ENCODE results near the gene BHLHA15. TPM values are rescaled to one million over a fixed set of nuclear protein-coding genes. Genes with fewer than 3 reads are reported as not detected.

Gene BHLHA15
- total RNA-seq, 1 experiment from 2014 or later: 1.8 TPM

- TF ChIP-seq CTCF (IDR thresholded peaks at IDR 0.05; ENCODE audit: unreplicated experiment): no peak
- DNase-seq: no peak
- H3K27ac Mint-ChIP-seq (ENCODE audit: unreplicated experiment): no peak overlapping the region
- intact Hi-C loops (cut with micrococcal nuclease; ENCODE audit: unreplicated experiment): loop anchor here (1.0 to 2.0 kb wide), 2 partner anchors 58 to 148 kb away; no protein-coding TSS in a partner anchor
- no peaks in the 10 kb centered on the region for H3K4me1 Mint-ChIP-seq (ENCODE audit: low read depth, unreplicated experiment)
- no peaks in the 10 kb centered on the region for H3K36me3 Mint-ChIP-seq (ENCODE audit: insufficient read depth, unreplicated experiment)
- no peak overlapping the region for H3K4me3 Mint-ChIP-seq (ENCODE audit: low read depth, unreplicated experiment)
- CTCF ChIA-PET: interaction anchor here (0.7 to 2.0 kb wide), 5 partner anchors 34 to 204 kb away, joined by 3 to 32 read pairs (median 4); no protein-coding TSS in a partner anchor
- no TSS peak for BruUV-seq (replicated peaks)
- no peaks in the 10 kb centered on the region for H3K9me3 Mint-ChIP-seq (ENCODE audit: low read depth, unreplicated experiment)
- no peaks in the 10 kb centered on the region for H3K27me3 Mint-ChIP-seq (ENCODE audit: unreplicated experiment)
Measured at GRCh38 chr7:98168904-98169621, 42.2 kb upstream of the BHLHA15 start.

- H3K36me3 Mint-ChIP-seq (ENCODE audit: insufficient read depth, unreplicated experiment): no peaks in the 10 kb centered on the region
- no TSS peak for BruUV-seq (replicated peaks)
- no peak overlapping the region for H3K27ac Mint-ChIP-seq (ENCODE audit: unreplicated experiment)
- H3K9me3 Mint-ChIP-seq (ENCODE audit: low read depth, unreplicated experiment): no peaks in the 10 kb centered on the region
- H3K4me3 Mint-ChIP-seq (ENCODE audit: low read depth, unreplicated experiment): no peak overlapping the region
- TF ChIP-seq CTCF (IDR thresholded peaks at IDR 0.05; ENCODE audit: unreplicated experiment): no peak
- DNase-seq: no peak
- intact Hi-C loops (cut with micrococcal nuclease; ENCODE audit: unreplicated experiment): no loop called here
- CTCF ChIA-PET: no interaction called here
- no peaks in the 10 kb centered on the region for H3K4me1 Mint-ChIP-seq (ENCODE audit: low read depth, unreplicated experiment)
- no peaks in the 10 kb centered on the region for H3K27me3 Mint-ChIP-seq (ENCODE audit: unreplicated experiment)
Measured at GRCh38 chr7:98170966-98171365, 40.3 kb upstream of the BHLHA15 start.

GRCh38 chr7:98171449-98171848, 39.8 kb upstream of the BHLHA15 start:
- BruUV-seq (replicated peaks): no TSS peak
- CTCF ChIA-PET: no interaction called here
- TF ChIP-seq CTCF (IDR thresholded peaks at IDR 0.05; ENCODE audit: unreplicated experiment): no peak
- no peak for DNase-seq
- intact Hi-C loops (cut with micrococcal nuclease; ENCODE audit: unreplicated experiment): no loop called here
- H3K4me1 Mint-ChIP-seq (ENCODE audit: low read depth, unreplicated experiment): no peaks in the 10 kb centered on the region
- no peaks in the 10 kb centered on the region for H3K9me3 Mint-ChIP-seq (ENCODE audit: low read depth, unreplicated experiment)
- no peaks in the 10 kb centered on the region for H3K36me3 Mint-ChIP-seq (ENCODE audit: insufficient read depth, unreplicated experiment)
- no peak overlapping the region for H3K27ac Mint-ChIP-seq (ENCODE audit: unreplicated experiment)
- H3K4me3 Mint-ChIP-seq (ENCODE audit: low read depth, unreplicated experiment): no peak overlapping the region
- no peaks in the 10 kb centered on the region for H3K27me3 Mint-ChIP-seq (ENCODE audit: unreplicated experiment)

- no peaks in the 10 kb centered on the region for H3K9me3 Mint-ChIP-seq (ENCODE audit: low read depth, unreplicated experiment)
- H3K27ac Mint-ChIP-seq (ENCODE audit: unreplicated experiment): no peak overlapping the region
- no peak for TF ChIP-seq CTCF (IDR thresholded peaks at IDR 0.05; ENCODE audit: unreplicated experiment)
- no TSS peak for BruUV-seq (replicated peaks)
- intact Hi-C loops (cut with micrococcal nuclease; ENCODE audit: unreplicated experiment): no loop called here
- DNase-seq: no peak
- H3K27me3 Mint-ChIP-seq (ENCODE audit: unreplicated experiment): no peaks in the 10 kb centered on the region
- no peak overlapping the region for H3K4me3 Mint-ChIP-seq (ENCODE audit: low read depth, unreplicated experiment)
- CTCF ChIA-PET: no interaction called here
- H3K4me1 Mint-ChIP-seq (ENCODE audit: low read depth, unreplicated experiment): no peaks in the 10 kb centered on the region
- H3K36me3 Mint-ChIP-seq (ENCODE audit: insufficient read depth, unreplicated experiment): no peaks in the 10 kb centered on the region
Measured at GRCh38 chr7:98174334-98175259, 36.6 kb upstream of the BHLHA15 start.
